SU-DHL-6 (cell line): ENCODE results near the gene MAP3K8.

ENCODE experiments used
- CTCF ChIP-seq: fragments of 200-600 bp; sonication (generic); IDR thresholded peaks from one replicate; pipeline ENCODE4 v1.5.1; 2017; ENCODE audit warnings: antibody characterized with exemption, mild to moderate bottlenecking, low read length, moderate library complexity; ENCODE audit not compliant: insufficient read depth, poor library complexity, severe bottlenecking
- EZH2phosphoT487 ChIP-seq: fragments of 200-600 bp; sonication (generic), shearing (Covaris generic); conservative IDR thresholded peaks from 2 replicates; pipeline ENCODE4 v1.6.1; 2018; ENCODE audit warnings: mild to moderate bottlenecking, antibody characterized with exemption, low read length, moderate library complexity, mixed read lengths

- no peak for TF ChIP-seq EZH2phosphoT487
- no peak for TF ChIP-seq CTCF
Observed at GRCh38 chr10:30420766-30421165, 13.2 kb upstream of the MAP3K8 start.
